Testis (tissue), 3 donors: Measurements from ENCODE around the gene SLC12A3. TPM values are rescaled to one million over a fixed set of nuclear protein-coding genes. Genes with fewer than 3 reads are reported as not detected.

Experiments
- DNase-seq: peaks from one replicate; pipeline ENCODE4 v3.0.0-alpha.2; 2019
- H3K27ac ChIP-seq, 2 donors: fragments of 200-600 bp; sonication (generic); one replicate each; pipeline ENCODE4 v1.5.1; 2019
- H3K27me3 ChIP-seq: fragments of 200-600 bp; sonication (generic); one replicate; pipeline ENCODE4 v1.5.1; 2019
- H3K36me3 ChIP-seq: fragments of 200-600 bp; sonication (generic); one replicate; pipeline ENCODE4 v1.5.1; 2017; ENCODE audit warnings: low read depth; ENCODE audit errors: missing control alignments
- H3K4me1 ChIP-seq: fragments of 200-600 bp; sonication (generic); one replicate; pipeline ENCODE4 v1.5.1; 2019
- H3K4me3 ChIP-seq, 2 donors: fragments of 200-600 bp; sonication (generic); one replicate each; pipeline ENCODE4 v1.5.1; 2017 to 2019
- H3K9me3 ChIP-seq: fragments of 200-600 bp; sonication (generic); one replicate; pipeline ENCODE4 v1.5.1; 2017
- POLR2A ChIP-seq: fragments of 450-650 bp; IDR thresholded peaks from one replicate; pipeline ENCODE4 v1.6.1; 2017; ENCODE audit warnings: antibody characterized with exemption, mild to moderate bottlenecking, moderate library complexity
- WGBS, 2 donors: methylation state at CpG; one replicate each; pipeline ENCODE4 v1.1.5; 2018; 5-methylcytosine and 5-hydroxymethylcytosine counted together
- intact Hi-C: fragments of 100-400 bp; cut with DNase I; formaldehyde crosslinking; loops from one replicate; pipeline ENCODE4 v1.15.1; 2023; ENCODE audit warnings: low total_unique reads
- polyA plus RNA-seq: library from polyadenylated mRNA; stranded (reverse); fragments of 350-450 nt; fragmentation: Illumina TruSeq; extraction: RNeasy Lipid Tissue Mini Kit (QIAGEN cat#74804); gene quantifications from one replicate; pipeline ENCODE4 v1.2.3, GENCODE V29; 2014; ENCODE audit warnings: low read depth, low replicate concordance; ENCODE audit not compliant: insufficient read depth
- total RNA-seq, 2 donors: library from RNA; depleted of rRNA; stranded (reverse); fragments of >200 nt; gene quantifications; one replicate each; pipeline ENCODE4 v1.2.3, GENCODE V29; 2016
- TF ChIP-seq, protein P1 (sequence below), 3 experiments: fragments of 450-650 bp in 2 of 3; fragments of 200-600 bp in 1 of 3; sonication (generic) in 1 of 3; IDR thresholded peaks; one replicate each; pipeline ENCODE4 v1.5.1; 2016 to 2019; ENCODE audit warnings: antibody characterized with exemption in 3 of 3, mild to moderate bottlenecking in 2 of 3, moderate library complexity in 1 of 3

SLC12A3 gene
- total and polyA plus RNA-seq, 3 donors from 2014 or later: 0.16 to 1.1 (median 0.16) TPM

DNA sequence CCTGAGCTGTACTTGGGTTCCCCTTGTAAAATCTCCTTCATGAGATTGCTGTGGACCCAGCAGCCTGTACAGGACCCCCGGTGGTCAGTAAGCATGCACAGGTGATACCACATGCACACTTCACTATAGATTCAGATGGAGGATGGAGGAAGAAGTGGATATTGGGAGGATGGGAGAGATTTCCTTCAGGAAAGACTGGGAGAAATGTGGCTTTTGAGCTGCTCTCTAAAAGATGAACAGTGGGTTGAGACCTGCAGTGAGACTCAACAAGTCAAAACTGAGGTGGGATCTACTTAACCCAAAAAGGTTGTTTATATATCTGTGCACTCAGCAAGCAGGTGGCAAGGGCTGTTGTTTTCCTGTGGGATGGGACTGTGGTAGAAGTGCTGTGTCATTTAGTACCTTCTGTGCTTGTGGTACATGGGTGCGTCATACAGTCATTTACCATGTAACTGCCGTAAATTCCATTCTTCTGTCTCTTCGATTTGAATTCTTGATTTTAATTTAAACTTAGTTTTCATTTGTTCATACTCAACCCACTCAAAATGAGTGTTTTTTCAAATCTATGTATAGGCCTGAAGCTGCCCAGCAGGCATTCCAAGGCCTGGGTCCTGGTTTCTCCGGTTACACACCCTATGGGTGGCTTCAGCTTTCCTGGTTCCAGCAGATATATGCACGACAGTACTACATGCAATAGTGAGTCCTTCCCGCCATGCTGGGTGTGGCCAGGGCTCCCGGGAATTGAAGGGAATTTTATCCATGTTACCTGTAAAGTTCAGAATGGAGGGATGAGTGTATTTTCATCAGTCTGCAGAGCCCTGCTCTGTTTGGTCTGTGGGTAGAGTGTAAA lies 73.9 kb downstream of the SLC12A3 start:
- no peaks in the 10 kb centered on the region for H3K27me3 ChIP-seq
- intact Hi-C loops: no loop called here
- no peaks in the 10 kb centered on the region for H3K9me3 ChIP-seq
- DNase-seq: no peak
- no peaks in the 10 kb centered on the region for H3K36me3 ChIP-seq
- H3K4me1 ChIP-seq: peaks cover 7% of the 10 kb centered on the region
- H3K4me3 ChIP-seq: no peak overlapping the region
- H3K27ac ChIP-seq: no peak overlapping the region
- no peak for TF ChIP-seq POLR2A
- WGBS, 2 donors: 83 to 91% methylated on average over 8 of the region's 8 CpGs

- TF ChIP-seq, protein P1, sequence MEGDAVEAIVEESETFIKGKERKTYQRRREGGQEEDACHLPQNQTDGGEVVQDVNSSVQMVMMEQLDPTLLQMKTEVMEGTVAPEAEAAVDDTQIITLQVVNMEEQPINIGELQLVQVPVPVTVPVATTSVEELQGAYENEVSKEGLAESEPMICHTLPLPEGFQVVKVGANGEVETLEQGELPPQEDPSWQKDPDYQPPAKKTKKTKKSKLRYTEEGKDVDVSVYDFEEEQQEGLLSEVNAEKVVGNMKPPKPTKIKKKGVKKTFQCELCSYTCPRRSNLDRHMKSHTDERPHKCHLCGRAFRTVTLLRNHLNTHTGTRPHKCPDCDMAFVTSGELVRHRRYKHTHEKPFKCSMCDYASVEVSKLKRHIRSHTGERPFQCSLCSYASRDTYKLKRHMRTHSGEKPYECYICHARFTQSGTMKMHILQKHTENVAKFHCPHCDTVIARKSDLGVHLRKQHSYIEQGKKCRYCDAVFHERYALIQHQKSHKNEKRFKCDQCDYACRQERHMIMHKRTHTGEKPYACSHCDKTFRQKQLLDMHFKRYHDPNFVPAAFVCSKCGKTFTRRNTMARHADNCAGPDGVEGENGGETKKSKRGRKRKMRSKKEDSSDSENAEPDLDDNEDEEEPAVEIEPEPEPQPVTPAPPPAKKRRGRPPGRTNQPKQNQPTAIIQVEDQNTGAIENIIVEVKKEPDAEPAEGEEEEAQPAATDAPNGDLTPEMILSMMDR (IDR thresholded peaks at IDR 0.05): no peak
- no peak for TF ChIP-seq POLR2A
- DNase-seq: no peak
- no peak overlapping the region for H3K4me3 ChIP-seq
- no peaks in the 10 kb centered on the region for H3K27me3 ChIP-seq
- no peaks in the 10 kb centered on the region for H3K9me3 ChIP-seq
- H3K36me3 ChIP-seq: no peaks in the 10 kb centered on the region
- WGBS, 2 donors: 77 to 90% methylated on average over 4 of the region's 4 CpGs
- intact Hi-C loops: no loop called here
- peaks cover 7% of the 10 kb centered on the region for H3K4me1 ChIP-seq
- no peak overlapping the region for H3K27ac ChIP-seq
Observed at GRCh38 chr16:56939801-56940200, 74.8 kb downstream of the SLC12A3 start.

DNA sequence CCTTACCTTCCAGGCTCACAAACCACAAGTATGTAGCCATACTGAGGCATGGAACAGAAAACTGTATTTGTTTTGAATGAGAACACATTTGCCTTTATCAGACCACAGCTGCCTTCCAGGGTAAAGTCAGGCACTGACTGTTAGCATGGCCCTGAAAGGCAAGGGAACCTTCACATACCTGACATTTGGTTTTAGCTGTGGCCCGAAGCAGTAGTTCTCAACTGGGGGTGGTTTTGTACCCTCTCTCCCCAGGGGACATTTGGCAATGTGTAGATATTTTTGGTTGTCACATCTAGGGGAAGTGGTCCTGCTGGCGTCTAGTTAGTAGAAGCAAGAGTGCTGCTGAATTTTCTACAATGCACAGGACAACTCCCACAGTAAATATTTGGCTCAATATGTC lies 76.1 kb downstream of the SLC12A3 start:
- Histone ChIP-seq H3K27me3 (no peaks in the 10 kb centered on the region), H3K27ac (no peak overlapping the region), H3K9me3 (no peaks in the 10 kb centered on the region), H3K36me3 (no peaks in the 10 kb centered on the region), H3K4me1 (no peaks in the 10 kb centered on the region), H3K4me3 (no peak overlapping the region)
- WGBS, 2 donors: 79 to 83% methylated on average over 2 of the region's 2 CpGs
- TF ChIP-seq, protein P1 (IDR thresholded peaks at IDR 0.05): no peak
- TF ChIP-seq POLR2A: no peak
- intact Hi-C loops: no loop called here
- no peak for DNase-seq

DNA sequence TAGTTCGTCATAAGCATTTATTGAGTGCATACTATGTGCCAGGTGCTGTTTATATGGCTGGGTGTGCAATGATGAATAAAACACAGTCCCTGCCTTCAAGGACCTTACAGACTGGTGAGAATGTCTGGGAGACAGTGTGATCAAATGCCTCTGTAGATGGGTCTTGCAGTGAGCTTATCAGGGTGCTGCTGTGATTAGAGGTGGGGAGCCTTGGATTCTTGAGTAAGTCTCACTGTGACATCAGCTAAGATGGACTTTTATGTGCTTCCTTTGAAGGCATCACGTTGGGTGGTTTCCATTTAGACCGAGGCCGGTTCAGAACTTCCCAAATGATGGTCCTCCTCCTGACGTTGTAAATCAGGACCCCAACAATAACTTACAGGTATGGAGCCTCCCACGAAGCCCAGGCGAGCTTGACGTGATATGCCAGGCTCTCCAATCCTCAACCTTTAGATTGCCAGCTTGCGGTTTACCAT lies 76.9 kb downstream of the SLC12A3 start:
- no peaks in the 10 kb centered on the region for H3K27me3 ChIP-seq
- H3K36me3 ChIP-seq: no peaks in the 10 kb centered on the region
- H3K9me3 ChIP-seq: no peaks in the 10 kb centered on the region
- H3K4me1 ChIP-seq: no peaks in the 10 kb centered on the region
- intact Hi-C loops: no loop called here
- no peak overlapping the region for H3K4me3 ChIP-seq
- H3K27ac ChIP-seq: no peak overlapping the region
- 75 to 80% methylated on average over 9 of the region's 9 CpGs for WGBS, 2 donors
- no peak for DNase-seq
- TF ChIP-seq, protein P1 (IDR thresholded peaks at IDR 0.05): no peak
- no peak for TF ChIP-seq POLR2A

- H3K27me3 ChIP-seq: no peaks in the 10 kb centered on the region
- H3K9me3 ChIP-seq: no peaks in the 10 kb centered on the region
- H3K4me1 ChIP-seq: no peaks in the 10 kb centered on the region
- H3K27ac ChIP-seq: no peak overlapping the region
- no peak overlapping the region for H3K4me3 ChIP-seq
- 82 to 83% methylated on average over 6 of the region's 6 CpGs for WGBS, 2 donors
- DNase-seq: no peak
- TF ChIP-seq, protein P1 (IDR thresholded peaks at IDR 0.05): no peak
- no peak for TF ChIP-seq POLR2A
- intact Hi-C loops: no loop called here
- H3K36me3 ChIP-seq: no peaks in the 10 kb centered on the region
Observed at GRCh38 chr16:56943761-56944375, 78.9 kb downstream of the SLC12A3 start.
